ENCODE results near the gene NTF4.

- TF ChIP-seq POLR2A (IDR thresholded peaks at IDR 0.05; ENCODE audit: low read length): no peak
- TF ChIP-seq GATA1 (IDR thresholded peaks at IDR 0.05; ENCODE audit: low read depth, low read length): no peak
Observed at GRCh38 chr19:49080392-49080791, 15.8 kb upstream of the NTF4 start.
